DND-41 (cell line): ENCODE measurements around the gene PRDM13.
A peak's percentile ranks its signal among the peaks of the same experiment; 100 is the strongest.

Source experiments
- ATAC-seq: fragments of 200-7000 bp; cut with Tn5 transposase; 3 replicates; pipeline ENCODE4 v1.9.1; 2021; ENCODE audit warnings: low read depth; ENCODE audit not compliant: insufficient read depth
- DNase-seq: peaks from one replicate; pipeline ENCODE4 v3.0.0-alpha.2; 2020
- H2AFZ ChIP-seq: 2 replicates; pipeline ENCODE4 v1.6.0; 2012; ENCODE audit warnings: low read depth, low read length
- H3K27ac ChIP-seq: 2 replicates; pipeline ENCODE4 v1.5.1; 2012; ENCODE audit warnings: low read length, inconsistent platforms
- H3K27me3 ChIP-seq: fragments of 200-600 bp; sonication (generic); 2 replicates; pipeline ENCODE4 v1.6.0; 2012; ENCODE audit warnings: low read length, mild to moderate bottlenecking, inconsistent platforms; ENCODE audit not compliant: insufficient read depth, poor library complexity
- H3K36me3 ChIP-seq: 2 replicates; pipeline ENCODE4 v1.5.1; 2012; ENCODE audit warnings: low read length, inconsistent platforms; ENCODE audit not compliant: insufficient read depth
- H3K4me1 ChIP-seq: 2 replicates; pipeline ENCODE4 v1.5.1; 2012; ENCODE audit warnings: mild to moderate bottlenecking, low read length; ENCODE audit not compliant: insufficient read depth
- H3K4me2 ChIP-seq: 2 replicates; pipeline ENCODE4 v1.6.0; 2012; ENCODE audit warnings: mild to moderate bottlenecking, moderate library complexity, low read length, inconsistent platforms; ENCODE audit not compliant: insufficient read depth
- H3K4me3 ChIP-seq, 2 experiments: fragments of 200-600 bp in 1 of 2; shearing (Covaris generic) in 1 of 2; 2 replicates each; pipeline ENCODE4 v1.5.1; 2012 to 2016; ENCODE audit warnings: inconsistent platforms in 2 of 2, low read length in 2 of 2, mild to moderate bottlenecking in 2 of 2, low read depth in 1 of 2, moderate library complexity in 1 of 2
- H3K79me2 ChIP-seq: 2 replicates; pipeline ENCODE4 v1.6.0; 2012; ENCODE audit warnings: low read length, inconsistent platforms; ENCODE audit not compliant: insufficient read depth
- H3K9ac ChIP-seq: 2 replicates; pipeline ENCODE4 v1.6.0; 2012; ENCODE audit warnings: low read depth, mild to moderate bottlenecking, inconsistent platforms, low read length, moderate library complexity
- H3K9me3 ChIP-seq: 2 replicates; pipeline ENCODE4 v1.5.1; 2012; ENCODE audit warnings: low read length, moderate library complexity, mild to moderate bottlenecking, inconsistent platforms; ENCODE audit not compliant: insufficient read depth, severe bottlenecking
- H4K20me1 ChIP-seq: 2 replicates; pipeline ENCODE4 v1.6.0; 2012; ENCODE audit warnings: low read length; ENCODE audit not compliant: insufficient read depth
- EZH2 ChIP-seq: IDR thresholded peaks from 3 replicates; pipeline ENCODE4 v1.6.1; 2012; ENCODE audit warnings: borderline replicate concordance, low read depth, mild to moderate bottlenecking, moderate library complexity, low read length, inconsistent platforms; ENCODE audit not compliant: severe bottlenecking
- TF ChIP-seq, protein P1 (sequence below): IDR thresholded peaks from 2 replicates; pipeline ENCODE4 v1.5.1; 2012; ENCODE audit warnings: borderline replicate concordance, low read length, moderate library complexity, mild to moderate bottlenecking; ENCODE audit not compliant: poor library complexity, severe bottlenecking; ENCODE audit errors: extremely low read depth

The PRDM13 gene

GRCh38 chr6:99575544-99576227, 30.9 kb upstream of the PRDM13 start:
- ATAC-seq (no peak), DNase-seq (no peak)
- no peak overlapping the region for H3K9ac ChIP-seq
- H3K4me3 ChIP-seq = no peak overlapping the region
- H3K9me3 ChIP-seq = no peaks in the 10 kb centered on the region
- H4K20me1 ChIP-seq = no peaks in the 10 kb centered on the region
- no peaks in the 10 kb centered on the region for H3K79me2 ChIP-seq
- H3K36me3 ChIP-seq = no peaks in the 10 kb centered on the region
- H3K27me3 ChIP-seq = no peaks in the 10 kb centered on the region
- H2AFZ ChIP-seq = no peak overlapping the region
- no peak for TF ChIP-seq EZH2
- TF ChIP-seq, protein P1, sequence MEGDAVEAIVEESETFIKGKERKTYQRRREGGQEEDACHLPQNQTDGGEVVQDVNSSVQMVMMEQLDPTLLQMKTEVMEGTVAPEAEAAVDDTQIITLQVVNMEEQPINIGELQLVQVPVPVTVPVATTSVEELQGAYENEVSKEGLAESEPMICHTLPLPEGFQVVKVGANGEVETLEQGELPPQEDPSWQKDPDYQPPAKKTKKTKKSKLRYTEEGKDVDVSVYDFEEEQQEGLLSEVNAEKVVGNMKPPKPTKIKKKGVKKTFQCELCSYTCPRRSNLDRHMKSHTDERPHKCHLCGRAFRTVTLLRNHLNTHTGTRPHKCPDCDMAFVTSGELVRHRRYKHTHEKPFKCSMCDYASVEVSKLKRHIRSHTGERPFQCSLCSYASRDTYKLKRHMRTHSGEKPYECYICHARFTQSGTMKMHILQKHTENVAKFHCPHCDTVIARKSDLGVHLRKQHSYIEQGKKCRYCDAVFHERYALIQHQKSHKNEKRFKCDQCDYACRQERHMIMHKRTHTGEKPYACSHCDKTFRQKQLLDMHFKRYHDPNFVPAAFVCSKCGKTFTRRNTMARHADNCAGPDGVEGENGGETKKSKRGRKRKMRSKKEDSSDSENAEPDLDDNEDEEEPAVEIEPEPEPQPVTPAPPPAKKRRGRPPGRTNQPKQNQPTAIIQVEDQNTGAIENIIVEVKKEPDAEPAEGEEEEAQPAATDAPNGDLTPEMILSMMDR = no peak
- H3K4me2 ChIP-seq = no peak overlapping the region
- peaks cover 11% of the 10 kb centered on the region for H3K4me1 ChIP-seq
- H3K27ac ChIP-seq = no peak overlapping the region

DNA sequence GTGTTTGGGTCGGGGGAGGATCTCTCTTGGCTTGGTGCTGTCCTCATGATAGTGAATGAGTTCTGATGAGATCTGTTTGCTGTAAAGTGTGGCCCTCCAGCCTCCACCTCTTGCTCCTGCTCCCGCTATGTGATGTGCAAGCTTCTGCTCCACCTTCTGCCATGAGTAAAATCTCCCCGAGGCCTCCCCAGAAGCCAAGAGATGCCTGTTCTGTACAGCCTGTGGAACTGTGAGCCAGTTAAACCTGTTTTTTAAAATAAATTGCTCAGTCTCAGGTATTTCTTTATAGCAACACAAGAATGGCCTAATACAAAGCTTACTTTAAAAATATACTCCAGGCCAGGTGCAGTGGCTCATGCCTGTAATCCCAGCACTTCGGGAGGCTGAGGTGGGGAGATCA, 26.9 kb upstream of the PRDM13 start:
- H3K9ac ChIP-seq = no peak overlapping the region
- ATAC-seq (no peak), DNase-seq (no peak)
- H3K4me3 ChIP-seq = no peak overlapping the region
- no peaks in the 10 kb centered on the region for H4K20me1 ChIP-seq
- H3K9me3 ChIP-seq = no peaks in the 10 kb centered on the region
- no peak overlapping the region for H3K4me2 ChIP-seq
- no peak overlapping the region for H3K27ac ChIP-seq
- no peak overlapping the region for H2AFZ ChIP-seq
- H3K79me2 ChIP-seq = no peaks in the 10 kb centered on the region
- no peaks in the 10 kb centered on the region for H3K36me3 ChIP-seq
- H3K4me1 ChIP-seq = peaks cover 3% of the 10 kb centered on the region
- no peaks in the 10 kb centered on the region for H3K27me3 ChIP-seq
- TF ChIP-seq, protein P1 = no peak
- TF ChIP-seq EZH2 = no peak

- Histone ChIP-seq H3K4me3 (no peak overlapping the region), H3K4me1 (peaks cover 20% of the 10 kb centered on the region), H3K27ac (no peak overlapping the region), H3K36me3 (no peaks in the 10 kb centered on the region), H3K79me2 (no peaks in the 10 kb centered on the region), H3K9ac (no peak overlapping the region), H2AFZ (no peak overlapping the region), H3K27me3 (peaks cover 35% of the 10 kb centered on the region), H3K4me2 (0 out of 2 replicates have a peak overlapping the region, but pooled peaks have one; percentile 97), H3K9me3 (no peaks in the 10 kb centered on the region), H4K20me1 (no peaks in the 10 kb centered on the region)
- TF ChIP-seq, protein P1 = no peak
- no peak for TF ChIP-seq EZH2
- ATAC-seq = no peak
- no peak for DNase-seq
Measured at GRCh38 chr6:99587792-99588191, 18.8 kb upstream of the PRDM13 start.
